ENCODE measurements around the gene TERT. TPM values are rescaled to one million over a fixed set of nuclear protein-coding genes. Genes with fewer than 3 reads are reported as not detected.
A peak's percentile ranks its signal among the peaks of the same experiment; 100 is the strongest.
"Not testable (repeated sequence)": the region's sequence is repeated elsewhere in the genome, so short reads cannot be mapped to it uniquely, and the experiment has no call there.

TERT gene
- total RNA-seq, 1 donor from 2014 or later: 0.17 TPM

- DNase-seq: no peak
Measured at GRCh38 chr5:1330847-1331831, 36.3 kb upstream of the TERT start.

DNA sequence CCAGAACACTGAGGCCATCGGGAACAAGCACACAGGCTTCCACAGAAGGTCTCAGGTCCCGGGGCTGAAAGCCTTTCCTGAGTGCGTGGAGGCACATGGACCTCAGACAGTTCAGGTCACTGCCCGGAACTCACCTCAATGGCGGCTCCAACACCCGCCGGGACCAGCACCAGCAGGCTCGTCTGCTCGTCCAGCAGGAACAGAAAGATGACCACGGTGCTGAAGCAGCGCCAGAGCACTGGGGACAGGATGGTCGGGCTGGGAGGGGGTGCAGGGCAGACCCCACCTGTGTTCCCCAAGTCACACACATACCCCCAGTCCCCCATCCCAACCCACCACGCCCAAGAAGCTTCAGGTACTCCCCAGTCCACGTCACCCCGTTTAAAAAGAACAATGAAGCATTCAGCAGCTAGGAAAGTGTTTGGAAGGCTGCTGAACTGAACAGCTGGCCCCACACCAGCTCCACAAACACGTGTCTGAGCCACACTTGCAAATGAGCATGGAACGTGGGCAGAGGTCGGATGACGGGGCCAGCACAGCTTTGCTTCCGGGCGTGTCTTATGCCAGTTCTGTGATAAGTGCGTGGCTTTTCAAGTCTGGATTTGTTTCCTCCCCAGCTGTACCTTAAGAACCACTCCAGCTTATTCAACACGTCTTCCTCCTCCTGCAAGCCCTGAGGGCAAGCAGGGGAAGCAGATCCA is 35.4 kb upstream of the TERT start:
- DNase-seq: no peak

- DNase-seq: no peak
Measured at GRCh38 chr5:1329111-1329579, 34.3 kb upstream of the TERT start.

DNA sequence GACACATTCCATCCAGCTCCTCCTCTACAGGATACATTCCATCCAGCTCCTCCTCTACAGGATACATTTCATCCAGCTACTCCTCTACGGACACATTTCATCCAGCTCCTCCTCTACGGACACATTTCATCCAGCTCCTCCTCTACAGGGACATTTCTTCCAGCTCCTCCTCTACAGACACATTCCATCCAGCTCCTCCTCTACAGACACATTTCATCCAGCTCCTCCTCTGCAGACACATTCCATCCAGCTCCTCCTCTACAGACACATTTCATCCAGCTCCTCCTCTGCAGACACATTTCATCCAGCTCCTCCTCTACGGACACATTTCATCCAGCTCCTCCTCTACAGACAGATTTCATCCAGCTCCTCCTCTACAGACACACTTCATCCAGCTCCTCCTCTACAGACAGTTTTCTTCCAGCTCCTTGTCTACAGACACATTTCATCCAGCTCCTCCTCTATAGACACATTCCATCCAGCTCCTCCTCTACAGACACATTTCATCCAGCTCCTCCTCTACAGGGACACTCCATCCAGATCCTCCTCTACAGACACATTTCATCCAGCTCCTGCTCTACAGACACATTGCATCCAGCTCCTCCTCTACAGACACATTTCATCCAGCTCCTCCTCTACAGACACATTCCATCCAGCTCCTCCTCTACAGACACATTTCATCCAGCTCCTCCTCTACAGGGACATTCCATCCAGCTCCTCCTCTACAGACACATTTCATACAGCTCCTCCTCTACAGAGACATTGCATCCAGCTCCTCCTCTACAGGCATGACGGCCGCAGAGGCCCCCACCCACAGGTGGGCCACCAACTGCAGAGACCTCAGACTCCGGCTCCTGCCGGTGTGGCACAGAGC is 33.6 kb upstream of the TERT start:
- peak; percentile 38 for DNase-seq

DNA sequence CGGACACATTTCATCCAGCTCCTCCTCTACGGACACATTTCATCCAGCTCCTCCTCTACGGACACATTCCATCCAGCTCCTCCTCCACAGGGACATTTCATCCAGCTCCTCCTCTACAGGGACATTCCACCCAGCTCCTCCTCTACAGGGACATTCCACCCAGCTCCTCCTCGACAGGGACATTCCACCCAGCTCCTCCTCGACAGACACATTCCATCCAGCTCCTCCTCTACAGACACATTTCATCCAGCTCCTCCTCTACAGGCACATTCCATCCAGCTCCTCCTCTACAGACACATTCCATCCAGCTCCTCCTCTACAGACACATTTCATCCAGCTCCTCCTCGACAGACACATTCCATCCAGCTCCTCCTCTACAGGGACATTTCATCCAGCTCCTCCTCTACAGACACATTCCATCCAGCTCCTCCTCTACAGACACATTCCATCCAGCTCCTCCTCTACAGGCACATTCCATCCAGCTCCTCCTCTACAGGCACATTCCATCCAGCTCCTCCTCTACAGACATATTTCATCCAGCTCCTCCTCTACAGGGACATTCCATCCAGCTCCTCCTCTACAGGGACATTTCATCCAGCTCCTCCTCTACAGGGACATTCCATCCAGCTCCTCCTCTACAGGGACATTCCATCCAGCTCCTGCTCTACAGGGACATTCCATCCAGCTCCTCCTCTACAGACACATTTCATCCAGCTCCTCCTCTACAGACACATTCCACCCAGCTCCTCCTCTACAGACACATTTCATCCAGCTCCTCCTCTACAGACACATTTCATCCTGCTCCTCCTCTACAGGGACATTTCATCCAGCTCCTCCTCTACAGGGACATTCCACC is 32.3 kb upstream of the TERT start:
- DNase-seq: peak; percentile 34

DNA sequence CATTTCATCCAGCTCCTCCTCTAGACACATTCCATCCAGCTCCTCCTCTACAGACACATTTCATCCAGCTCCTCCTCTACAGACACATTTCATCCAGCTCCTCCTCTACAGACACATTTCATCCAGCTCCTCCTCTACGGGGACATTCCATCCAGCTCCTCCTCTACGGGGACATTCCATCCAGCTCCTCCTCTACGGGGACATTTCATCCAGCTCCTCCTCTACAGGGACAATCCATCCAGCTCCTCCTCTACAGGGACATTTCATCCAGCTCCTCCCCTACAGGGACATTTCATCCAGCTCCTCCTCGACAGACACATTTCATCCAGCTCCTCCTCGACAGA is 31.6 kb upstream of the TERT start:
- not testable (repeated sequence) for DNase-seq

DNA sequence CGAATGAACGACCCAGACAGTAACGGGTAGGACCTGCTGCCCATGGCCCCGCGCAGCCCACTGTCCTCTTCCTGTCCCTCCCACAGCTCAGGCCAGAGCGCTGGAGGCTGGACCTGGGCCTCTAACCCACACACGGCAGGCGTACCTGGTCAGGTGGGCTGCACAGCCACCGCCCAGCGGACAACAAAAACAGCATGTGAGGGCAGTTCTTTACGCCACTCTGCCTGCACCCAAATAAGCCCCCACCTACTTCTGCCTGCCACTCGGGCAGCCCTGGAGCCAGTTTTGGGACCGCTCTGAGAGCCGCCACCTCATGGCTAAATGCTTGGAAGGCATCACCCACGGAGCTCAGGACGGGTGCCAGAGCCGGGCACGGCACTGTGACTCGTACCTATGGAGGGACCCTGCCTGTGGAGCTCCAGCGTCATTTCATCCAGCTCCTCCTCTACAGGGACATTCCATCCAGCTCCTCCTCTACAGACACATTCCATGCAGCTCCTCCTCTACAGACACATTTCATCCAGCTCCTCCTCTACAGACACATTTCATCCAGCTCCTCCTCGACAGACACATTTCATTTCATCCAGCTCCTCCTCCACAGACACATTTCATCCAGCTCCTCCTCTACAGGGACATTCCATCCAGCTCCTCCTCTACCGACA is 31.1 kb upstream of the TERT start:
- DNase-seq: no peak

- no peak for DNase-seq
Measured at GRCh38 chr5:1325191-1325741, 30.4 kb upstream of the TERT start.

DNA sequence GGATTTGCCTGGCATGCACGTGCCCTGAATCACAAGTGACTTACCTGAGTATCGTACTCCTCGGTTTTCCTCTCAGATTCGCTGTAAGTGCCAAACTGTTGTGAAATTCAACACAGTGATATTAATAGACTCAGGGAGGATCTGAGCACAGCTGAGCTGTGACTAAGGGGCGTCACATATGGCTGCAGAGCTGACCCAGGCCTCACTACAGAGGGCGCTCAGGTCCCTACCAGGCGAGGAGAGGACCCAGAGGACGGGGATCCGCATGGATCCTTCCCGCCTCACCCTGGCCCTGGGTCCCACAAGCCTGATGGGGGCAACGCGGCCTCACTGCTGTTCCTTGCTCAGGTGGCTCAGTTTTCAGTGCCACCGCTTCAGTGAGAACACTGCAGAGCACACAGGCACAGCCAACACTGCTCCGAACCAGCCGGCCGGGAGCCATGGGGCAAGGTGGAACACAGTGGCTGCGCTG is 29.9 kb upstream of the TERT start:
- DNase-seq: no peak

- no peak for DNase-seq
Measured at GRCh38 chr5:1324301-1324700, 29.4 kb upstream of the TERT start.

DNA sequence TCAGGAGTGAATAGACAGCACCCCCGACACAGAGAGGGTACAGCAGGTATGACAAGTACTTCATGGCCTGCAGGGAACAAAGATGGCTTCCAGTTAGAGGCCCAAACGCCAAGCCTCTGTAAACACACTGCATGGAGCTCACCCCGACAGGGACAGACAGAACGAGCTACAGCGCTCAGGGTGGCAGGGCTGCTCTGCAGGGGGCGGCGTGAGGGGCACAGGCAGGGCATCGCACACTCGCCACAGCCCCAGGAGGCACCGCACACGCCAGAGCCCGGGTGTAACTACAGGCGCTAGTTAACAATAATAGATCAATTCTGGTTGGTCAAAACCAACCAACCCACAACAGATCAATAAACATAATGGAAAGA is 28.9 kb upstream of the TERT start:
- DNase-seq: no peak

DNA sequence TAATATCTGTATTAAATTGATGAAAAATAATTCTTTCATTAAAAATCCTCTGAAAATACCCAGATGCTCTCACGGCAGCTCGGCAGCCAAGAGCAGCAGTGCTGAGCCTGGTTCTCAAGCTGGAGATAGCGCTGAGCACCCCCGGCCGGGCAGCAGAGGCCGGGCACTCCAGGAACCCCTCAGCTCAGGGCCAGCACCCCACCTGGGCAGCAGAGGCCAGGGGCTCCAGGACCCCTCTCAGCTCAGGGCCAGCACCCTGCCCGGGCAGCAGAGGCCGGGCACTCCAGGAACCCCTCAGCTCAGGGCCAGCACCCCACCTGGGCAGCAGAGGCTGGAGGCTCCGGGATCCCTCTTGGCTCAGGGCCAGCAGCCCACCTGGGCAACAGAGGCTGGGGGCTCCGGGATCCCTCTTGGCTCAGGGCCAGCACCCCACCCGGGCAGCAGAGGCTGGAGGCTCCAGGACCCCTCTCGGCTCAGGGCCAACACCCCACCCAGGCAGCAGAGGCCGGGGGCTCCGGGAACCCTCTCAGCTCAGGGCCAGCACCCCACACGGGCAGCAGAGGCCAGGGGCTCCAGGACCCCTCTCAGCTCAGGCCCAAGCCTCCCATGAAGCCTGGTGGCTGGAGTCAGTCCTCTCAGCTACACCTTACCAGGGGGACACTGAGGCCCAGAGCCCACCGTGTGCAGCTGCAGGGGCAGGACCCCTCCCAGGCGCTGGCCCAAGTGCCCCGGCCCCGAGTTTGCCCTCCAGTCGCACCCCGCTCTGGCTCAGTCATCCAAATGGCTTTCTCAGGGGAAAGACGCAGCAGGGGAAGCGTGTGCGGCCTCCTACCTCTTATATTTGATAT is 28.3 kb upstream of the TERT start:
- no peak for DNase-seq

DNA sequence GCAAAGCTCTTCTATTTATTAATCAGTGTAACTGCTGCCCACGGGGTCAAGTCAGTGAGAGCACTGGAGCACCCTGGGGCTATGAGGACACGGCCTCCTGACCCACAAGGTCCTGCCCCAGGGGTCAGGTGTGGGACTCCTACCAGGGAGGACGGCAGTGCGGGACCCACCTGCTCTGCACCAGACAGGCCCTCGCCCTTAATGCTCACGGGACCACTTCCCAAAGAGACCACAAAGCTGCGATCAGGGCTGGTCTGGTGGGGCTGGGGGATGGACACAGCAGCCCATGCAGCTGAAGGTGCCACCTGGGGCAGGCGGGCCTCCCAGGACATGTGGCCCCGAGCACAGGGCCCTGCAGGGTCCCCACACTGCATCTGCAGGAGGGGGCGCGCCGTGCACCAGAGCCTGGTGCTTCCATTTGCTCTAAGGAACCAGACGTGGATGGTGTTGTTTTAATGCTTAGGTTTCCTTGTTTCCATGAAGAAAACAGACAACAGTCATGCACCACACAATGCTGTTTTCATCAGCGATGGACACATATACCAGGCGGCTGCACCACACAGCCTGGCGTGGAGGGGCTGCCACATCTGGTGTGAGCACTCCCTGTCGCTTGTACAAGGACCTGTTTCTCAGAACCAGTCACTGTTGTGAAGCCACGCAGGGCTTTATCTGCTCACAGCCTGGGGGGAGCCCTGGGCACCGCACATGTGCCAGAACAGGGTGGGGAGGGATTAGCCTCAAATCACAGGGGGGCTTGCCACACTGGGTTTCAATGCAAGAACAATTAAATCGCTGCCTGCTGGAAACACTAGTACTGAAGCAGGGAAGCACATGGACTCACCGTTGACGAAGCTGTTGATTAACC is 27.4 kb upstream of the TERT start:
- DNase-seq: no peak

DNA sequence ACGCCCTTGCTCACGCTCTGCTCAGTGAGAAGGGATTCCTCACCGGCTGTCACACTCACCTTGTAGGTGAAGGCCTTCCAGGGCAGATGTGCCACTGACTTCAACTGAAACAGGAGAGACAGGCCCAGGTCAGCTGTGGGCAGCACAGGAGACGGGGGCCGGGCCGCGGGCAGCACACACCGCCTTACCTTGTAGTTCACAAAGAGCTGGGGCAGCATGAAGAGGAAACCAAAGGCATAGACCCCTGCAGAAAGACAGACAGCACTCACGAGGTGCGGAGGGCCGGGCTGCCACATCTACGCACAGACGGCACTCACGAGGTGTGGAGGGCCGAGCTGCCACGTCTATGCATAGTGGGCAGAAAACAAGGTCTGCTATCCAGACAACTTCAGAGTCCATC is 26.7 kb upstream of the TERT start:
- no peak for DNase-seq

GRCh38 chr5:1320436-1321344 is 25.8 kb upstream of the TERT start:
- DNase-seq: no peak

GRCh38 chr5:1319436-1320256 is 24.8 kb upstream of the TERT start:
- no peak for DNase-seq
